Measurements from ENCODE around the gene FCN3.

FCN3 gene

GRCh38 chr1:27335506-27336422, 38.9 kb downstream of the FCN3 start:
- no peak for DNase-seq

- no peak for DNase-seq
Observed at GRCh38 chr1:27333717-27334279, 40.8 kb downstream of the FCN3 start.

GRCh38 chr1:27332536-27333281, 41.9 kb downstream of the FCN3 start:
- peak; percentile 85 for DNase-seq

- no peak for DNase-seq
Observed at GRCh38 chr1:27331922-27332321, 42.7 kb downstream of the FCN3 start.

GRCh38 chr1:27331426-27331825, 43.2 kb downstream of the FCN3 start:
- no peak for DNase-seq

- no peak for DNase-seq
Observed at GRCh38 chr1:27330786-27331185, 43.8 kb downstream of the FCN3 start.

GRCh38 chr1:27327964-27328363, 46.7 kb downstream of the FCN3 start:
- no peak for DNase-seq

- no peak for DNase-seq
Observed at GRCh38 chr1:27325286-27325685, 49.3 kb downstream of the FCN3 start.

- no peak for DNase-seq
Observed at GRCh38 chr1:27322569-27323240, 51.9 kb downstream of the FCN3 start.

- peak; percentile 99 for DNase-seq
Observed at GRCh38 chr1:27321813-27322568, 52.6 kb downstream of the FCN3 start, which contains the start of gene TMEM222. Gene TMEM222 (plus strand): TSS chr1:27322163. CDS start chr1:27322198, 35 bp downstream.
